AG09309 (cell line): ENCODE measurements around the gene CD59.

Experiments used
- DNase-seq: peaks from one replicate; pipeline ENCODE4 v3.0.0-alpha.2; 2010; ENCODE audit warnings: low read depth
- H3K4me3 ChIP-seq: 2 replicates; pipeline ENCODE4 v1.5.1; 2011; ENCODE audit warnings: mild to moderate bottlenecking, low read depth, low read length, moderate library complexity; ENCODE audit not compliant: control insufficient read depth
- TF ChIP-seq, protein P1 (sequence below): IDR thresholded peaks from 2 replicates; pipeline ENCODE4 v1.5.1; 2011; ENCODE audit warnings: mild to moderate bottlenecking, low read depth, low read length, inconsistent platforms; ENCODE audit not compliant: insufficient read depth, control insufficient read depth; ENCODE audit errors: missing control alignments

Gene CD59

DNA sequence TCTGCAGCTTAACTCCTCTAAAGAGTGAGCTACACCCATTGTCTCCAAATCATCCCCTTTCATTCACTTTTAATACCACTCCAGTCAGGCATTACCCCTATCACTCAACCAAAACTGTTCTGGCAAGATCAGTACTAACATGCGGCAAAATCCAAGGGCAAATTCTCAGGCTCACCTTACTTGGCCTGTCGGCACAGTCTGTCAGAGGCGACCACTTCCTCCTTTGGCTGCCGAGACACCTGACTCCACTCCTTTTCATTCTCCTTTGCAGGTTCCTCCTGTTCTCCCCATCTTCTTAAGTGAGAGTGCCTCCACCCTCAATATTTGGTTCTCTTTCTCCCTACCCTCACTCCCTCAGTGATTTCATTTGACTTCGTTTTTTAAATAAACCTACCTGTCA is 39.8 kb downstream of the CD59 start:
- no peak for DNase-seq
- no peak overlapping the region for H3K4me3 ChIP-seq
- TF ChIP-seq, protein P1, sequence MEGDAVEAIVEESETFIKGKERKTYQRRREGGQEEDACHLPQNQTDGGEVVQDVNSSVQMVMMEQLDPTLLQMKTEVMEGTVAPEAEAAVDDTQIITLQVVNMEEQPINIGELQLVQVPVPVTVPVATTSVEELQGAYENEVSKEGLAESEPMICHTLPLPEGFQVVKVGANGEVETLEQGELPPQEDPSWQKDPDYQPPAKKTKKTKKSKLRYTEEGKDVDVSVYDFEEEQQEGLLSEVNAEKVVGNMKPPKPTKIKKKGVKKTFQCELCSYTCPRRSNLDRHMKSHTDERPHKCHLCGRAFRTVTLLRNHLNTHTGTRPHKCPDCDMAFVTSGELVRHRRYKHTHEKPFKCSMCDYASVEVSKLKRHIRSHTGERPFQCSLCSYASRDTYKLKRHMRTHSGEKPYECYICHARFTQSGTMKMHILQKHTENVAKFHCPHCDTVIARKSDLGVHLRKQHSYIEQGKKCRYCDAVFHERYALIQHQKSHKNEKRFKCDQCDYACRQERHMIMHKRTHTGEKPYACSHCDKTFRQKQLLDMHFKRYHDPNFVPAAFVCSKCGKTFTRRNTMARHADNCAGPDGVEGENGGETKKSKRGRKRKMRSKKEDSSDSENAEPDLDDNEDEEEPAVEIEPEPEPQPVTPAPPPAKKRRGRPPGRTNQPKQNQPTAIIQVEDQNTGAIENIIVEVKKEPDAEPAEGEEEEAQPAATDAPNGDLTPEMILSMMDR, result no peak

DNA sequence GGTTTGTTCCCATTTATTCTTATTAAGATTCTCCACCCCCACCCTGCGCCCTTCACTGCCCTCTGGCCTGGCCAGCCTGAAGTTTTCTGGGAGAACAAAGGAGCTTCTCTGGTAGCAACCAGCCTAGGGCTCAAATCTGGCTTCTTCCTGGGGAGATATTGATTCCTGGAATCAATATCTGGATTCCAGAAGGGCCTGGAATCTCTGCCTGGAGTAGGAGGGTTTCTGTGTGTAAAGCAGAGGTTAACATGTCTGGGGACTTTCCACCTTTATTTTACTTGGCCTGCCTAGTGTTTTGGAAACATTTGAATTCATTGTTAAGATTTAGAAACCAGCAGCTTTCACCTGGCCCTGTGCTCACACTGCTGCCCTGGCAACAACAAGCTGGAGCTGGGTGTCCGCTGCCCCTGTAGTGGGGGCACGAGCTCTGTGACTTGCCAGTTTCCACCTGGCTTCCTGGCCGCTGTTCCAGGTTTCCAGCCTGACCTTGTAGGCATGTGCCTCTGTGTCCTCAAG is 41.1 kb downstream of the CD59 start:
- TF ChIP-seq, protein P1, result no peak
- no peak overlapping the region for H3K4me3 ChIP-seq
- DNase-seq, result no peak

DNA sequence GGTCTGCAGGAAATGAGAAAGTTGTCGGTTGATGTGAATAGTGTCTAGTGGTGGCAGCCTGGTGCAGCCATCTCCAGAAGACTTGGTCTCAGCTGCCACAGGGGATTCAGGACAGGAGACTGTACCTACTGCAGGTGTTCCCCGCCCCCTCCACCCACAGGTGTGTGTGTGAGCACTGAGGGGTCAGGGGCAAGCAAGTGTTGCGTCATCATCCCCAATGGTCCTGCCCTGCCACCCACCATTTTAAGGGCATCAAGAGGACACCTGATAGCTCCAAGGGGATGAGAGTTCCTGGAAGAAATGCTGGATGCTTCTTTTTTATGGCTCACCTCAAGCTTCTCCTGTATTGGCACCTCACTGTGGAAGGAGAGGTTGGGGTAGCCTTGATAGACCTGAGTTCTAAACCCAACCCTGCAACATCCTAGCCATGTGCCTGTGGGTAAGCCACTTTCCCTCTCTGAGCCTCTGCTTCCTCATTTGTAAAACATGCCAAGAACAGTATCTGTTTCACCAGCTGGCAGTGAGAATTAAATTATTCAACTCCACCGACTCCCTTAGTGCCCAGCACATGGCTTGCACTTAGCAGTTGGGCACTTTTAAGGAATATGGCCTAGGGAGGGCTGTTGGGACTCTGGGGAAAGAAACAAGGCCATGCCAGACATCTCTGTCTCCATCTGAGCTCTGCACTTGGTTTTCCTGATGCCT is 41.7 kb downstream of the CD59 start:
- DNase-seq, result no peak
- H3K4me3 ChIP-seq, result no peak overlapping the region
- TF ChIP-seq, protein P1, result no peak

DNA sequence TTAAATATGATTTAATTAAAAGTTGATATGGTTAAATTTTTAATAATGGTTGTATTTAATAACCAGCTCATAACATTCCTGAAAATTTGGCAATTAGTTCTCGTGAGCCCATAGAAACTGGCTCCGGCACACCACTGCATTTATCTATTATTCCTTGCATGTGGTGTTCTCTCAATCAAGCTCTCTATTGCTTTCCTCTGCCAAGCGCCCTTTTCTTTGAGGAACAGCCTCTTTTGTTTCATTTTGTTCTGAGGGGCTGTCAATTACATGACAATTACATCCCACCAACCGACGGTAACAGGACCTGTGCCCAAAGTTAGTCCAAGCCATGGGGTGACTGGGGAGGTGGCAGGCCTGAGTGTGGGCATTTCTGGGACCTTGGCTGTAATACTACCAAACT is 43.7 kb downstream of the CD59 start:
- TF ChIP-seq, protein P1, result no peak
- H3K4me3 ChIP-seq, result no peak overlapping the region
- no peak for DNase-seq

DNA sequence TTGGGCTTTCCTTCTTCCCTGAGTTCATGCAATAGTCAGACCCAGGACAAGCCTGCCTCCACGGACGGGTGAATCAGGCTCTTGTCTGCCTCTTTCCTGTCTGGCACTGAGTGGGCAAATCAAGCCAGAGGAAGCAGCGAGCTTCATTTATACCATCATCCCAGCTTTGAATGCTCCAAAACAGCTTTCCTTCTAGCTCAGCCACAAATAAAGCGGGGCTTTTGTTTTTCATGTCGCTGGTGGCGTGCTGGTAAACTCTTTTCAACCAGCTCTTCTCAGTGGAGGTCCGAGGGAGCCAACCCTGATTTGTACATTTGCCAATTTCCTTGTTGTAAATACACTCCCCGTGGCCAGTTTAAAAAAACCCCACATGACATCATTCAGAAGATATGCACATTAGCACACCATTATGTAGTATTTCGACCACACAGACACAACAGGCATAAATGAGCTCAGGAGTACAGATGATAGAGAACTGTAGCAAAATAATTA is 44.2 kb downstream of the CD59 start:
- TF ChIP-seq, protein P1, result no peak
- H3K4me3 ChIP-seq, result peak overlapping the region; percentile 11
- peak; percentile 87 for DNase-seq

DNA sequence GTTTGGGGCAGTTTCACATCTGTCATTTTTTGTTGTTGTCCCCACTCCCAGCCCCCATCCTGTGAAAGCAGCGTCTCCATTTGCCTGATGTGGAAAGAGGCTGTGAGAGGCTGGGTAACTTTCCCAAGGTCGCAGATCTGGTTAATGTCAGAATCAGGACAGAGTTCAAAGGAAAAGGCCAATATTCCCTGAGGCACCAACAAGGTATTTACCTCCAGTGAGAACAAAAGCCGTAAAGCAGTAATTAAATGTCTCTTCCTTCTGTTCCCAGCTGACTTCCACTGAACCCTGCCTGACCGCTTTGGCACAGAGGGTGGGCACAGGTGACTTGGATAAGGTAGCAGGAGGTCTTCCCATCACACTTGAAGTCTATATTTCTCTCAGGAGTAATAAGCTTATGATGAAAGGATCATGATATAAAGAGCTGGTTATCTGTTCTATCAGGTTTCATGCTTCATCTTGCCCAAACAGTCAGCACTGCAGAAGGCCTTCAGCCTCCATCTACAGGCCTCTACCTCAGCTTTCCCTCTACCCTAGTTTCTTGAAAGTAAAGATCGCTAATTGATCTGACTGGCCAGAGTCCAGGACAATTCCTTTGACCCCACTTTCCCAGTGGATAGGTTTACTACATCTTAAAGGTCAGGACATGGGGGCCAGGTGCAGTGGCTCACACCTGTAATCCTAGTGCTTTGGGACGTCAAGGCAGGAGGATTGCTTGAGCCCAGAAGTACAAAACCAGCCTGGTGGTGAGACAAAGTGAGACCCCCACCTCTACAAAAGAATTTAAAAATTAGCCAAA is 45.0 kb downstream of the CD59 start:
- no peak for DNase-seq
- TF ChIP-seq, protein P1, result no peak
- H3K4me3 ChIP-seq, result no peak overlapping the region
